ENCODE results near the gene SCG3.
A peak's percentile ranks its signal among the peaks of the same experiment; 100 is the strongest.

The SCG3 gene

DNA sequence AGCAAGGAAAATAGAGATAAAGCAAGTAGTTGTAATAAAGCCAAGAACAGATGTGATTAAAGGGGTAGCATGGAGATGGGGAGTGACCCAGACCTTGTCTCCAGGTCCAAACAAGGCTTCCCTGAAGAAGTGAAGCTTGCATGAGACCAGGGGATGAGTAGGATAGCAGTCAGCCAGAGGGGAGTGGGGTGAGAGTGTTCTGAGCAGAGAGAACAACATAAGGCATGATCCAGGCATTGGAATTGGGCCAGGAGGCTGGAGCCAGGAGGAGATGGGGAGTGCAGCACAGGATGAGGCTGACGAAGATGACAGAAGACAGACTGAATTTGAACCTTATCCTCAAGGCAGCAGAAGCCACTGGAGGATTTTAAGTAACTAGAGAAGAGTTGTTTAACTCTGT is 77.3 kb downstream of the SCG3 start:
- no peak for DNase-seq (ENCODE audit: low read depth)

DNA sequence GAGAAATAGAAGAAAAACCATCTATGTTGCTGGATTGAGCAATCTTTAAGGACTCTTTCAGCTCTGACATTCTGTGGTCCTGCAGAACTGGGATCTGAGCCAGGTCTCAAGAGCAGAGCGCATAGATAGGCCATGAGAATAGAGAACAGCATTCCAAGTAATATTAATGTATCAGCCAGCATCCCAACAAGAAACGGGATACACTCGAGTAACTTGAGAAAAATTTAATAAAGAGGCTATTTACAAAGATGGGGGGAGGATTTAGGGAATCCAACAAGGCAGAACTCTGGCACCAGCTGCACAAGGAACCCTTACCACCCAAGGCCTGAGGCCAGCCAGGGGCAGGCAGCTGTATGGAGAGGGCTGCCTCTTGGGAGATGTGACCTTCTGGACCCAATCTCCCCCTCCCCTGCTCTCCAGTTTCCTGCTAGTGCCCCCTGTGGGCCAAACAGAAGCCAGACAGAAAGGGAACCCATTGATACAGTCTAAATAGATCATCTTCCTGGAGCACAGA is 78.3 kb downstream of the SCG3 start:
- peak; percentile 79 for DNase-seq (ENCODE audit: low read depth)

DNA sequence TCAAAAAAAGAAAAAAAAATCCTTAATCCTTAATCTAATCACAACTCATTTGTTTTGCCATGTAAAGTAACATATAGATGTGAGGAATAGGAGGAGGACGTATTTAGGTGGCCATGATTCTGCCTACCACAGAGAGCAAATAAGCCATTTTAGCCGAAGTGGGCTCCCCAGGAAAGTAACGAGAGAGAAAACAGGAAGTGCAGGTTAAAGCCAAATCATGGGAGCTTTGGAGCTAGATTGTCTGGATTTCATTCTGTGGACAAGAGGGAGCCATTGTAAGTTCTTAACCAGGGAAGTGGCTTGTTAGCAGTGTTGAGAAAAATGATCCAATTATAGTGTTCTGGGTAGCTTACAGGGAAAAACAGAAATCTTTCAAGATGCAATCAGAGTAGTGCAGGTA is 79.5 kb downstream of the SCG3 start:
- no peak for DNase-seq (ENCODE audit: low read depth)

DNA sequence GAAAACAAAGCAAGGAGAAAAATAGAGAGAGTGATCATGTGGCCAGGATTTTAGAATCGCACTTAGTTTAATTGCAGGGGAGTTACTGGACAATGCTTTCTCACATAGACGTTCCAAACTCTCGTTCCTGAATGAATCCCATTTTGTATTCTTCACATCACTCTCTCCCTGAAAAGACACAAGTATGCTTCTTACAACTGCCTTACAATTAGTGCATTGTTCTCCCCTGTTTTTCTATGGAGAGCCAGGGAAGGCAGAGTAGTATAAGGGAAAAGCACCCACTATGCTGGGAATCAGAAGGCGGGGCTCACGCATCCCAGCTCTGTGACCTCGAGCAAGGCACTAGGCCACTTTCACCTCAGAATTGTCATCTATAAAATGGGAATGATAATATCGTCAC is 84.4 kb downstream of the SCG3 start:
- no peak for DNase-seq (ENCODE audit: low read depth)

DNA sequence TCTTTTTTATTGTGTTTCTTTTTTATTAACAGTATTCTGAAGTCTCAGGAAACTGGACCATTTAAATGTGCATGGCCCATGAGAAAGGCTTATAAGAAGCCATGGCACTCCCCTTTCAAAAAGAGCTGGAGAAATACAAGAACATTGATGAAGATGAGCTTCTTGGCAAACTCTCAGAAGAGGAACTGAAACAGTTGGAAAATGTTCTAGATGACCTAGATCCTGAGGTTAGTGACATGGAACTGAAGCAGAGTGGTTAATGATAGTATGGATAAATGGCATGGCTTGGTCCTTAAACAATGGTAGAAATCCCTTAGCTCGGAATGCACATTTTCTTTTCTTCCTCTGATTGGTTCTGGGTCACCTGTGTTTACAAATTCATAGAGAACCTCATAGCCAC is 85.0 kb downstream of the SCG3 start:
- no peak for DNase-seq (ENCODE audit: low read depth)

DNA sequence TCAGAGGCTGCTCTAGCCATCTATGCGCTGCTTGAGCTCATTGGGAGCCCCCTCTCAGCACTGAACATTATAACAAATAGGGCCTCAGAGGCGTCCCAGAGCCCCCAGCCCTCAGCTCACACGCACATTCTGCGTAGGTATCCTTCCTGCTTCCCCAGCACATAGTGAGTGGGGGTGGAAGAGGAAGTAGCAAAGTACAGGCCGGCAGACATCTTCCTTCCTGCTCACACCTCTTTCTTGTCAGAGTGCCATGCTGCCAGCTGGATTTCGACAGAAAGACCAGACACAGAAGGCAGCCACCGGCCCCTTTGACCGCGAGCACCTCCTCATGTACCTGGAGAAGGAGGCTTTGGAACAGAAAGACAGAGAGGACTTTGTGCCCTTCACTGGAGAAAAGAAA is 86.7 kb downstream of the SCG3 start:
- no peak for DNase-seq (ENCODE audit: low read depth)

Data from HS-27A (cell line).